ENCODE data around the gene ANKAR.
A peak's percentile ranks its signal among the peaks of the same experiment; 100 is the strongest.
"Not testable (repeated sequence)": the region's sequence is repeated elsewhere in the genome, so short reads cannot be mapped to it uniquely, and the experiment has no call there.

The ANKAR gene, protein sequence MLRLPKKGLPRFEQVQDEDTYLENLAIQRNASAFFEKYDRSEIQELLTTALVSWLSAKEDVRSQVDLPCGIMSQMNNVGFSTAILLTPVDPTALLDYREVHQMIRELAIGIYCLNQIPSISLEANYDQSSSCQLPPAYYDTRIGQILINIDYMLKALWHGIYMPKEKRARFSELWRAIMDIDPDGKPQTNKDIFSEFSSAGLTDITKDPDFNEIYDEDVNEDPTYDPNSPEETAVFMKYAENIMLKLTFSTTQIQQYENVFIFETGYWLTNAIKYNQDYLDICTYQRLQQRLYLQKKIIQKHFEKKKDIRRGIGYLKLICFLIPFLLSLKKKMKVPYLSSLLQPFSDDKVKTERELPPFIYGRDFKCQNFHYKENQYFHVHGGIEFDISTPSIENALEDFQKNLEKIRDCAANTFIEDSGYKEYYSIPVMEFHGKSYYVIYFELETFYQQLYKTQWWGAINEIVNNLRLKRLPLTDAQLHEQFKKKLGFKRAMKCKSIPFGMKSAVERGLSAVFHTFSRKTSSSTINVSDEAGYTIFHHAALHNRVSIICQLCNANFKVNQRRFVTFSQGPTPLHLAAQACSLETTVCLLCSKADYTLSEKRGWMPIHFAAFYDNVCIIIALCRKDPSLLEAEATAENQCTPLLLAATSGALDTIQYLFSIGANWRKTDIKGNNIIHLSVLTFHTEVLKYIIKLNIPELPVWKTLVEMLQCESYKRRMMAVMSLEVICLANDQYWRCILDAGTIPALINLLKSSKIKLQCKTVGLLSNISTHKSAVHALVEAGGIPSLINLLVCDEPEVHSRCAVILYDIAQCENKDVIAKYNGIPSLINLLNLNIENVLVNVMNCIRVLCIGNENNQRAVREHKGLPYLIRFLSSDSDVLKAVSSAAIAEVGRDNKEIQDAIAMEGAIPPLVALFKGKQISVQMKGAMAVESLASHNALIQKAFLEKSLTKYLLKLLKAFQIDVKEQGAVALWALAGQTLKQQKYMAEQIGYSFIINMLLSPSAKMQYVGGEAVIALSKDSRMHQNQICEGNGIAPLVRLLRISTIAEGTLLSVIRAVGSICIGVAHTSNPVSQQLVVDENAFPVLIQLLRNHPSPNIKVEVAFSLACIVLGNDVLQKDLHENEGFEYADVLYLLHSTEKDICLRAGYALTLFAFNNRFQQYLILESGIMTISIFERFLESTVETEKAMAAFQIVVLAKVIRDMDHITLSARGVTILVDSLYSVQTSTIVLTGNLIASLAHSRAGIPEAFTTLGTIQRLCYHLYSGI (N-terminal part only)
- total RNA-seq, result 14.1 reads per million, percentile 39 among the genes with 10 or more reads in this experiment

- peak; percentile 74 for DNase-seq
Measured at GRCh38 chr2:189674374-189675112, at the start of gene ANKAR. ANKAR (plus strand) TSS chr2:189674670; CDS start chr2:189676491, 1,821 bp downstream.

DNA sequence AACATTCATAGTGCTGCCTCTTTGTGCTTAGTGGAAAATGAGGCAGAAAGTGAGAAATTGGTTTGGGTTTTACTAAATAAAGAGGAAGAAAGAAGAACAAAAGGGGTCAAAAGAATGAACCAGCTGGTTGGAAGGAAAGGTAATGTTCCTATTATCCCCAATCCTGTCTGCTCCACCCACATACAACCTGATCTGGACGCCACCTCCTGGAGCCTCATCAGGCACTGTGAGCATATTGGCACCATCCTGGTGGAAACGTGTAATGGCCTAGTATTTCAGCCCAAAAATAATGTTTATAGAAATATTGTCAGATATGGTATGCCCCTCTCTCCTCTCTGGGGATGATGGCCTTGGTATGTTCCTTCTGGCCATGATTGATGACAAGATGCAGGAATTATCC lies 48.8 kb upstream of the ANKAR start:
- no peak for DNase-seq

DNA sequence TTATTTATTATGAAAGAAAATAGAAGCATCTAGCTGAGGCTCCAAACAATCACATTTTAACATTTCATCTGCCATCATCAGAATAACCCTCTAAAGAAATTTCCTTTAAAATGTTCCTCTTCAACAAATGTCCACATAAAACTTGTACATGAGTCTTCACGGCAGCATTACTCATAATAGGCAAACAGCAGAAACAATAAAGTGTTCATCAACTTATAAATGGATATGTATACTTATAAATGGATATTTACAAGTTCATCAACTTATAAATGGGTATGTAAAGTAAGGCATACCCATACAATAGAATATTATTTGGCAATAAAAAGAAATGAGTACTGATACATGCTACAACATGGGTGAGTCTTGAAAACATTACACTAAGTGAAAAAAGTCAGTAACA lies 46.7 kb upstream of the ANKAR start:
- no peak for DNase-seq

DNA sequence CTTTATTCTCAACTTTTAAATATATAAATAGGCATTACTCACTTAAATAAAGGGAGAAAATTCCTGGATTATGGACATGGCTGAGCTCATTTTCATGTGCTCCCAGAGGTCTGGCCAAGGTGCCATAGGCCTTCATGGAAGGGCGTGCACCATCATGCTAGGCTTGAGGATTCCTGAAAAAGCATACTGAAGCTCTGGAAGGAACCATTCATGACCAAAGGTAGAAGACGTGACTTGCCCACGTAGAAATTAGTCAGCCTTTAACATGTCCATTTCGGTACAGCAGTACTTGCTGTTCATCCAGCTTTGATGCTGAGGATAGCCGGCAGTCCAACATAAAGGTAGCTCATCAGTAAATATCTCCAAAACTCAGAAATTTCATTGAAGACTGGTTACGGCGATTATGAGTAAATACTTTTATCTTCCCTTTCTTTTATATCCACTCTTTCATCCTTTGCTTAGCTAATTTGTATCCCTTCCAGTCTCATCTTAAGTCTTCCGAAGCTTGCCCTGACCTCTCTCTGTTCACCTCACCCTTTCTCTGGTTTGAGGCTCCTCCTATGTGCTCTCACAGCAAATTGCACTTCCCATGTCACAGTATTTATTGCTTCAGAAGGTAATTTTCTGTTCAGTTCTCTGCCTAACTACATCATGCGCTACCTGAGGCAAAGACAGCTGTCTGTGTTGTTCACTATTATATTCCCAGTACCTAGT lies 45.5 kb upstream of the ANKAR start:
- DNase-seq, result no peak

DNA sequence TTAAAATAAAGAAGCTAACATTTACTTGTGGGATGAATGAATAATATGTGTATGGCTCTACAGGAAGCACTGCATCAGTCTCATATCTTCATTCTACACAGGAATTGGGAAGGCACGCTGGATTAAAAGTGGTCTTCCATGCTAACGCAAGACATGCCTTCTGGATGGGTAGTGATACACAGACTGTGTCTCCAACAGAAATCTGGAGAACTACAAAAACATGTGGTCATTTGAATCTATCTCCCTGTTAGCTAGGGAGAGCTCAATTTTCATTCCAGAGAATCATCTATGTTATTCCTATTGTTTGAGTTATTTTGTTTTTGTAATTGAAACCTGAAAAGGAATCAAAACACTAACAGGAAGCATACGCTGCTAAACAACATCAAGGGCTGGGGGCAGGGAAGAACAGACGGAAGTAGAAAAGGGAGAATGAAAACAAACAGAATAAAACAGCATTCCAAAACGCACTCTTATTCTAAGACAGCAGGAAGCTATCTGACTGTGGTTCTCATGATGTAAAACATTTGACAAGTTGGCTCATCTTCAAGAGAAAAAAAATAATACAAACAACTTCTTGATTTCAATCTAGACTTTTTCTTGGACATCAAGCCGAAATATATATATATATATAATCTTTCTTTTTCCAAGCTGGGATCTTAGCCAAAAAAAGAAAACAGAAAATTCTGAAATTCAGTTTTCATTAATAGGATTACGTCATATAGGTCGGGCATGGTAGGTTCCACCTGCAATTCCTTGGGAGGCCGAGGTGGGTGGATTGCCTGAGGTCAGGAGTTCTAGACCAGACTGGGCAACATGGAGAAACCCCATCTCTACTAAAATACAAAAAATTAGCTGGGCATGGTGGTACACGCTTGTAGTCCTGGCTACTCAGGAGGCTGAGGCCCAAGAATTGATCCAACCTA lies 44.7 kb upstream of the ANKAR start:
- no peak for DNase-seq

DNA sequence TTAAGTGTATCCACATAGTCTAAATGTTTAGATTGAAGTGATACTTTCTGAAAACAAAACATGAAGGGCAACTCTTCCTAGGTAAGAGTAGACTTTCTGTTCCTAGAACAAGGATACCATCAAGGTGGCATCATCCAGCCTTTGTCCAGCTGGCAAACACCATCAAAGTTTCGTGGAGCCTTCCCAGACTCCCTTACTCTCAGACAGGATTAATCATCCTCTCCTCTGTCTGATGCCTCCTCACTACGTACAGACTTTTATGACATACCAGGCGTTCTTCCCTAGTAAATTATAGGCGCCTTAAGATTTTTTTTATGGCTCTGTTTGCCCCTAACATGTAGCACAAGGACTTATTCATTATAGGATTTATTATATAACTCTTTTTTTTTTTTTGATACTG lies 42.6 kb upstream of the ANKAR start:
- no peak for DNase-seq

GRCh38 chr2:189633392-189633811 lies 41.1 kb upstream of the ANKAR start:
- DNase-seq, result no peak

DNA sequence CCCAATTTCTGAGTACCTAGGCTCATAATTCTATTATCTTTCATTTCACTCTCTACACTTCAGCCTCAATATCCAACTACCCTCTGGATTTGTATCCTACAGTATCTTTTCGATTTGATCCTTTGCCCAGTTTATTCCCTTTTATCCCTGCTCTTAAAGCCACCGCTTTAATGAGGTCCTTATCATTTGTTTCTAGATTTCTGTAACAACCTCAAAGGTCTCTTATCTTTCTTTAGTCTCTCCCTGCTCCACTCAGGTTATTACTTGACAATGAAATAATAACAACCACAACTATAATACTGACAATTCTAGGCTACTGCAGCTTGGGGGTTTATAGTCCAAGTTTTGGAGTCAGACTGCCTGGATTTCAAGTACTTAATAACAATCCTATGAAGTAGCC lies 39.1 kb upstream of the ANKAR start:
- no peak for DNase-seq

- DNase-seq, result no peak
Measured at GRCh38 chr2:189638301-189639006, 36.0 kb upstream of the ANKAR start.

DNA sequence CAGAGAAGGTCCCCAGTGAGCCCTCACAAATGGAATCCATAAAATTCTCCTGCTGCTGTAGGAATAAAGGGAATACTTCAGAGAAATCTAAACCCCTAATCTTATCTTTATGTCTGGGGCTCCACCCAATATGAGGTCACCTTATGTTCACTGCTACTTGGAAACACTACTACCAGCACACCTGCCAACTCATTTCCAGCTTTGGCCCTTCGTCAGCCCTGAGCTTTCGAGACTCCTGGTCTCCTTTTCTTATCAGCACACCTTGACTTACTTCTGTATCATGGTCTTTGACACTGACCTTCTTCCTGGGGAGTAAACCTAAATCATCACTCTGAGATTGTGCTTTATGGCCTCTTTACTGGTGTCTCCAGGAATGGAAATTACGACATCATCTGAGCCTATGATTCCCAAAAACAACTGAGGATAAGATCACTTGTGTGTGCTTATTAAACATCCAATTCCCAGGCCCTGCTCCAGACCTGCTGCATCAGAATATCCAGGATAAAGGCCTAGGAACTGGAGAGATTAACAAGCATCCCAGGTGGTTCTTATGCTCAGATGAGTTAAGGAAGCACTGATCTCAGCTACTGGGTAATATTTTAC lies 35.4 kb upstream of the ANKAR start:
- DNase-seq, result no peak

DNA sequence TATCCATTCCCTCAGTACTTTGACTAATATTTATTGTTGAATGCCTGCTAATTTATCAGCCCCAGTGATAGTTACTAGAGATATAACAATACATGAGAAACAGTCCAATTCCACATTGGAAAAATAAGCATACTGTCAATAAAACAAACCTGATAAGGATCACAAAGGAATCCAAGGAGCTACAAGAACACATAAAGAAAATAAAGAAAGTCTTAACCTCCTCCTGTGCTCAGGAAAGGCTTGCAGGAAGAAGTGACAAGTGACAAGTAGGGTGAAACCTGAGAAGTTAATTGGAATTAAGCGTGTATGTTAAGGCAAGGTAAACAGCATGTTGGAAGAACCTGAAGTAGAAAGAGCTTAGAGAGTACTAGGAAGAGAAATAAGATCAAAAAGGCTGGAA lies 33.5 kb upstream of the ANKAR start:
- no peak for DNase-seq

GRCh38 chr2:189641590-189641989 lies 32.9 kb upstream of the ANKAR start:
- DNase-seq, result no peak

DNA sequence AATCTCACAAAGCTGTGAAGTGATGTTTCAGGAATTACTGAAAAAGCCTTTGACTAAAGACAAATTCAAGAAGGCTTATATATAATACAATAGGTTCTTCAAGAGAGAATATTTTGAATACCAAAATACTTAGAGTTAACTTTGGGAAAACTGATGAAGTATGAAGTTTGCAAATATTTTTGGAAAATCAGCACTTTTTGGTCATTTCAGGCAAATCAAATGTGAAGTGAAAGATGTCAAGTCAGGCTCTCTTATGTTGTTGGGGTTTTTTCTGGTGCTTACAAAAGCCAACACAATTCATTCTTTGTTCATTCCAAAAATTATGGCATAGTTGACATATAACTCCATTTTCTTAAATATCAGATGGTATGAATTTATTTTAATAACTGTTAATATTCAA lies 27.9 kb upstream of the ANKAR start:
- no peak for DNase-seq

DNA sequence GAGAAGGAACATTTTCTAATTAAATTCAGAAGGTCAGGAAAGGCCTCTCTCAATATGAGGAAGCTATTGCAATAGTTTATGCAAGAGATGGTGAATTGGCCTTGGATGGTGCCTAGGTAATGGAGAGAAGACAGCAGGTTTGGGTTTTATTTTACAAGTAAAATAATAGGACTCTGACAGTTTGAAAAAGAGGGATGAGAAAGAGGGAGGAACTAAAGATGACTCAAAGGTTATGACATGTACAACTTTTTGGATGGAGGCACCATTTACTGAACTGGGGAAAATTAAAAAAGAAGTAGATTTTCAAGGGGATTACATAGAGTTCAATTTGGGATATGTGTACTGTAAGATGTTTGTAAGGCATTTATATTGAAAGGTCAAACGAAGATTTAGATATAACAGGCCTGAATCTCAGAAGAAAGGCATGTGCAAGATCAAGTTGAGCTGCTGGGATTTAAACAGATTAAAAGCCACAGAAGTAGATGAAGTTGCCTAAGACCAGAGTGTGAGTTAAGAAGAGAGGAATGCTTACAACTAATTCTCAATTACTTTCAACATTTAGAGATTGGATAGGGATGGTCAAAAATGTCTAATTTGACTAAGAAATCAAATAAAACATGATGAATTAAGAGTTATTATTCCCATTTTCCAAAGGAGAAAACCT lies 25.5 kb upstream of the ANKAR start:
- no peak for DNase-seq

DNA sequence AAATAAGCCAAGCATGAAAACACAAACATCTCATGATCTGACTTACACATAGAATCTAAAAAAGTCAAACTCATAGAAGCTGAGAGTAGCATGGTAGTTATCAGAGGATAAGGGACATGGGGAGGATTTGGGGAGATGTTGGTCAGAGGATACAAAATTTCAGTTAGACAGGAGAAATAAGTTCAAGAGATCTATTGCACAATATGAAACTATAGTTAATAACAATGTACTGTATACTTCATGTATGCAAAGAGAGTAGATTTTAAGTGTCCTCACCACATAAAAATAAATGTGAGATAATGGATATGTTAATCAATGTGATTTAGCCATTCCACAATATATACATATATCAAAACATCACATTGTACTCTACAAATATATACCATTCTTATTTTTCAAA lies 23.2 kb upstream of the ANKAR start:
- DNase-seq, result no peak

GRCh38 chr2:189653464-189653863 lies 21.0 kb upstream of the ANKAR start:
- not testable (repeated sequence) for DNase-seq

DNA sequence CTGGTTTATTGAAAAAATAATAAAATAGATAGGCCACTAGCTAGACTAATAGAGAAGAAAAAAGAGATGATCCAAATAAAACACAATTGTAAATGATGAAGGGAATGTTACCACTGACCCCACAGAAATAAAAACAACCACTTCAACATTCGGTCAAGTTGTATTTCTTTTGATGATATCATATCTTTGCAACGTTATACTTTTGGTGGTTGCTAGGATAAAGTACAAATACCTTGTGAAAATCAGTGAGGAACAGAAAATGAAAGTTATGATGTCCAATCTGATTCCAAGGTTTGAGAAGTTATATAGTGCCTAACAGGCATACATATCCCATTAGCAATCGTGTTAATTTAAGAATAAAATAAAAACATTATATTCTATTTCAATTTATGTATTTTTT lies 19.8 kb upstream of the ANKAR start:
- no peak for DNase-seq

DNA sequence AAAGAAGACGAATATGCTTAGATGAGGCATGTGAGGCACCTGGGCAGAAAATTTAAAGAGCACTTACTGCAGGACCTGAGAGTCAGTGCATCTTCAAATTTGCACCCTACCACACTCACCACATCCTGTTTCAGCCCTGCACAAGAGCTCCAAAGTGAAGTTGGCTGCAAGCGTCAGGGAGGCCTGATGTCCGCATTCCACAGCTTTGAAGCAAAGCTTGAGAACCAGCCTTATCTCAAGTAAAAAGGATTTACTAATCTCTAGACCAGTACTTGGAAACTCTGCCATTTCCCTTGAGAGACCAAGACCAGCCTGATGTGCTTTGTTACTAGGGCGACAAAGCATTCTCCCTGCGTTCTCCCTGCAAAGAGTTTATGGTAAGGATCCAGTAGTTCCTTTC lies 16.6 kb upstream of the ANKAR start:
- no peak for DNase-seq

All from effector CD4-positive, alpha-beta T cell (primary cell).